Loucy (cell line): ENCODE measurements around the gene CPVL.

ENCODE experiments used
- H2AFZ ChIP-seq: fragments of 200-600 bp; sonication (generic); 2 replicates; pipeline ENCODE4 v1.6.0; 2016; ENCODE audit warnings: antibody characterized with exemption, mild to moderate bottlenecking, low read length, moderate library complexity
- H3F3A ChIP-seq: fragments of 200-600 bp; 2 replicates; pipeline ENCODE4 v1.6.0; 2016; ENCODE audit warnings: antibody characterized with exemption, low read depth, mild to moderate bottlenecking
- H3K27me3 ChIP-seq: fragments of 200-600 bp; sonication (generic); 2 replicates; pipeline ENCODE4 v1.6.1; 2014; ENCODE audit warnings: low read length, mild to moderate bottlenecking; ENCODE audit not compliant: insufficient read depth, poor library complexity, severe bottlenecking
- H3K36me3 ChIP-seq: fragments of 200-600 bp; sonication (generic); 2 replicates; pipeline ENCODE4 v1.6.1; 2016; ENCODE audit warnings: low read length; ENCODE audit not compliant: insufficient read depth
- H3K4me1 ChIP-seq: fragments of 200-600 bp; sonication (generic); 2 replicates; pipeline ENCODE4 v1.5.1; 2014; ENCODE audit warnings: low read length, mild to moderate bottlenecking; ENCODE audit not compliant: insufficient read depth, poor library complexity, severe bottlenecking
- H3K4me2 ChIP-seq: fragments of 200-600 bp; sonication (generic); 2 replicates; pipeline ENCODE4 v1.6.0; 2014; ENCODE audit warnings: antibody characterized with exemption, low read length, low read depth, mild to moderate bottlenecking; ENCODE audit not compliant: poor library complexity, severe bottlenecking
- H3K4me3 ChIP-seq: fragments of 200-600 bp; sonication (generic); 2 replicates; pipeline ENCODE4 v1.5.1; 2014; ENCODE audit warnings: low read length, mild to moderate bottlenecking, mixed read lengths; ENCODE audit not compliant: poor library complexity, severe bottlenecking
- H3K79me2 ChIP-seq: fragments of 200-600 bp; sonication (generic); 2 replicates; pipeline ENCODE4 v1.6.1; 2014; ENCODE audit warnings: low read length; ENCODE audit not compliant: insufficient read depth
- H3K9ac ChIP-seq: fragments of 200-600 bp; sonication (generic); 2 replicates; pipeline ENCODE4 v1.6.0; 2014; ENCODE audit warnings: mild to moderate bottlenecking, low read depth, low read length, moderate library complexity; ENCODE audit not compliant: poor library complexity, severe bottlenecking
- H3K9me2 ChIP-seq: fragments of 200-600 bp; sonication (generic); replicated peaks from 2 replicates; pipeline ENCODE4 v1.6.1; 2016; ENCODE audit warnings: low read depth, low read length, mixed read lengths
- H3K9me3 ChIP-seq: fragments of 200-600 bp; sonication (generic); 2 replicates; pipeline ENCODE4 v1.6.1; 2014; ENCODE audit warnings: mild to moderate bottlenecking, antibody characterized with exemption, low read length, low read depth; ENCODE audit not compliant: insufficient read depth
- H4K20me1 ChIP-seq: fragments of 200-600 bp; sonication (generic); 2 replicates; pipeline ENCODE4 v1.6.0; 2014; ENCODE audit warnings: antibody characterized with exemption, low read length, mild to moderate bottlenecking; ENCODE audit not compliant: insufficient read depth, poor library complexity, severe bottlenecking
- CTCF ChIP-seq: fragments of 200-600 bp; sonication (generic); conservative IDR thresholded peaks from 2 replicates; pipeline ENCODE4 v1.5.1; 2014; ENCODE audit warnings: mild to moderate bottlenecking, antibody characterized with exemption, low read length
- EZH2phosphoT487 ChIP-seq: fragments of 200-600 bp; IDR thresholded peaks from 2 replicates; pipeline ENCODE4 v1.6.1; 2018; ENCODE audit warnings: antibody characterized with exemption, mild to moderate bottlenecking, moderate library complexity, borderline replicate concordance

Gene CPVL

DNA sequence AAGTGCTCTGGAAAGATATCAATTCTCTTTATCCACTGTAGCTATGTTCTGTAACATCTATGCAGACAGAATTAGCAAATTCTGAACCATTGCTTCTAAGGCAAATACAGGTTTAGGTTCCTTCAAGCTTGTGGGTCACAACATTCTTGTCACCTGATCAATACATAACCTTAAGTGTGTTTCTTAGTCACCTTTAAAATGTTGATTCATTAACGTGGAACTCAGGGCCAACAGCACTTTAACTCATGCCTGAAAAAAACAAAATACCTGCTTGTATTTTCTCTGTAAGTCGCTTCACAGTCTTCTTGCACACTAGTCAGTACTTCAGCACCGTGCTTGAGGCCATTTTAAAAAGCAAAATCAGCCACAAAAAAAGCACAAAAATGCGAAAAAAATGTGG, 153.0 kb downstream of the CPVL start:
- Histone ChIP-seq H3K4me2 (no peak overlapping the region), H4K20me1 (no peaks in the 10 kb centered on the region), H3K4me1 (no peaks in the 10 kb centered on the region), H3K36me3 (no peaks in the 10 kb centered on the region), H3K4me3 (no peak overlapping the region), H3K9me2 (no peaks in the 10 kb centered on the region), H3K9ac (no peak overlapping the region), H3K79me2 (no peaks in the 10 kb centered on the region), H3K27me3 (no peaks in the 10 kb centered on the region), H3K9me3 (no peaks in the 10 kb centered on the region), H3F3A (no peaks in the 10 kb centered on the region), H2AFZ (no peak overlapping the region)
- TF ChIP-seq CTCF (no peak), EZH2phosphoT487 (no peak)

DNA sequence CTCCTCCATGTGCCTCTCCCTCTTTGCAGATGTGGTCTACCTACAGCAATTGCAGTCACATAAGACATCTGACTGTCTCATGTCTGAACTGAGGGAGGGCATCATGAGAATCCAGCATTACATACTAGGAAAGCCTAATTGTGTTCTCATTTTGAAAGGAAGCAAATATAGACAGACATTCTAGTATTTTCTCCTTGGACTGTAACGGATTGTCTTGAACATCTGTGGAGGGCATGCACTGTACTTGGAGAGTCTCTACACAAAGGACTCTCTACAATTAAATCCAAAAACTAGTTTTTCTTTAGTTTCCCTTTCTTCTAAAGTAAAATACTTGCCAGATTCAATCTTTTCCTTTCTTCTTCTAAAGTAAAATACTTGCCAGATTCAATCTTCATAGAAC, 153.5 kb downstream of the CPVL start:
- Histone ChIP-seq H3K79me2 (no peaks in the 10 kb centered on the region), H3K36me3 (no peaks in the 10 kb centered on the region), H3K9ac (no peak overlapping the region), H3F3A (no peaks in the 10 kb centered on the region), H3K4me2 (no peak overlapping the region), H3K9me2 (no peaks in the 10 kb centered on the region), H3K27me3 (no peaks in the 10 kb centered on the region), H4K20me1 (no peaks in the 10 kb centered on the region), H2AFZ (no peak overlapping the region), H3K4me3 (no peak overlapping the region), H3K9me3 (no peaks in the 10 kb centered on the region), H3K4me1 (no peaks in the 10 kb centered on the region)
- TF ChIP-seq CTCF (no peak), EZH2phosphoT487 (no peak)

- Histone ChIP-seq H3K9me3 (no peaks in the 10 kb centered on the region), H3F3A (no peaks in the 10 kb centered on the region), H3K9ac (no peak overlapping the region), H3K4me3 (no peak overlapping the region), H3K79me2 (no peaks in the 10 kb centered on the region), H4K20me1 (no peaks in the 10 kb centered on the region), H3K36me3 (no peaks in the 10 kb centered on the region), H3K9me2 (no peaks in the 10 kb centered on the region), H3K4me2 (no peak overlapping the region), H2AFZ (no peak overlapping the region), H3K27me3 (no peaks in the 10 kb centered on the region), H3K4me1 (no peaks in the 10 kb centered on the region)
- TF ChIP-seq CTCF (no peak), EZH2phosphoT487 (no peak)
These were observed 156.0 kb downstream of the CPVL start for GRCh38 chr7:28990200-28990960.
